ENCODE results near the gene COA3. TPM values are rescaled to one million over a fixed set of nuclear protein-coding genes. Genes with fewer than 3 reads are reported as not detected.

Gene COA3
- total RNA-seq, 4 donors from 2014 or later = 40.7 to 64.0 (median 61.1) TPM

DNA sequence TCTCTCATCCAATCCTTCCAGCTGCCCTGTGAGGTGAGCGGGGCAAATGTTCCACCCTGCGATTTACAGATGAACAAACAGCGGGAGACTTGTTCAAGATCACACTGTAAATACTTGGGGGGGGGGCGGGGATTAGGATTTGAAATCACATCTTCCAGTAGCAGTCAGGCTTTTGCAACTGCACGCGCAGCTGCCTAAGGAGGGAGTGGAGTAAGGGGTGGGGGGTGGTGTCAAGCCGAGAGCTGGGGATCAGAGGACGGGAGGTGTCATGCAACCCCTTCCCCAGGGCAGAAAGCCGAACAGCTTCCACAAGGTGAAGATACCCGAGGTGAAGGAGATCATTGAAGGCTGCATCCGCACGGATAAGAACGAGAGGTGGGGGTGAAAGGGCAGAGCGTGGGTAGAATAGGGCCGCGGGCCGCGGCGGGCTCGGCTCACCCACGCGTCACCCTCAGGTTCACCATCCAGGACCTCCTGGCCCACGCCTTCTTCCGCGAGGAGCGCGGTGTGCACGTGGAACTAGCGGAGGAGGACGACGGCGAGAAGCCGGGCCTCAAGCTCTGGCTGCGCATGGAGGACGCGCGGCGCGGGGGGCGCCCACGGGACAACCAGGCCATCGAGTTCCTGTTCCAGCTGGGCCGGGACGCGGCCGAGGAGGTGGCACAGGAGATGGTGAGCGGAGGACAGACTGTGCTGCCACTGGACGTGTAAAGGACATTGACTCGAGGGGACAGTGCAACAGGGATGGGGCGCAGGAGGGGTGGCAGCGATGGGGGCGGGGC, 13.5 kb downstream of the COA3 start:
- whole genome bisulfite sequencing, 2 donors = 21 to 30% methylated on average over 44 to 52 of the region's 52 CpGs
- TF ChIP-seq CTCF (IDR thresholded peaks at IDR 0.05) (no peak), POLR2A (IDR thresholded peaks at IDR 0.05) (no peak)
- intact Hi-C loops (cut with DNase I; ENCODE audit: low total_unique reads) = no loop called here
- DNase-seq (ENCODE audit: low spot score in 2 of 2) = no peak
- H3K4me3 ChIP-seq (ENCODE audit: low read depth, poor library complexity, severe bottlenecking) = no peak overlapping the region

DNA sequence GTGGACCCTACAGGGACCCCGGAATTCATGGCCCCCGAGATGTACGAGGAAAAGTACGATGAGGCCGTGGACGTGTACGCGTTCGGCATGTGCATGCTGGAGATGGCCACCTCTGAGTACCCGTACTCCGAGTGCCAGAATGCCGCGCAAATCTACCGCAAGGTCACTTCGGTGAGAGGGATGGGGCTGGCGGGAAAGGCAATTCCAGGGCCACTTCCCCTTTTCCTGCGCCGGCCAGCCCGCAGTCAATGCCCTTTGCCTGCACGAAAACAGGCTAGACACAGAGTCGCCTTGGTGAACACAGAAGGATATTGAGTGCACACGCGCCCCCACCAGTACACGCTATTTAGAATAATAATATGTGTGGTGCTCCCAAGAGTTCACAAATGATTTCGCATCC, 14.1 kb downstream of the COA3 start:
- no peak overlapping the region for H3K4me3 ChIP-seq (ENCODE audit: low read depth, poor library complexity, severe bottlenecking)
- intact Hi-C loops (cut with DNase I; ENCODE audit: low total_unique reads) = no loop called here
- WGBS, 2 donors = 43 to 47% methylated on average over 22 to 25 of the region's 25 CpGs
- DNase-seq (ENCODE audit: low spot score in 2 of 2) = no peak
- TF ChIP-seq POLR2A (IDR thresholded peaks at IDR 0.05) = no peak
- no peak for TF ChIP-seq CTCF (IDR thresholded peaks at IDR 0.05)

DNA sequence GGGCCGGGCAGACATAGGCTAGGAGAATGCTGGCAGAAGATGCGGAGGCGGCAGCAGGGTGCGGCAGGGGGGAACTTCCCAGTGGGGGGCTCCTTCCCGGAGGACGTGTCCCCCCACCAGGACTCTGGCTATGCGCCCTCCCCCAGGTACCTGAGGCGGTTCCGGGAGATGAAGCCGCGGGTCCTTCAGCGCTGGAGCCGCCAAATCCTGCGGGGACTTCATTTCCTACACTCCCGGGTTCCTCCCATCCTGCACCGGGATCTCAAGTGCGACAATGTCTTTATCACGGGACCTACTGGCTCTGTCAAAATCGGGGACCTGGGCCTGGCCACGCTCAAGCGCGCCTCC, 14.7 kb downstream of the COA3 start:
- TF ChIP-seq POLR2A (IDR thresholded peaks at IDR 0.05) (no peak), CTCF (IDR thresholded peaks at IDR 0.05) (no peak)
- intact Hi-C loops (cut with DNase I; ENCODE audit: low total_unique reads) = no loop called here
- 22 to 37% methylated on average over 22 of the region's 22 CpGs for WGBS, 2 donors

DNA sequence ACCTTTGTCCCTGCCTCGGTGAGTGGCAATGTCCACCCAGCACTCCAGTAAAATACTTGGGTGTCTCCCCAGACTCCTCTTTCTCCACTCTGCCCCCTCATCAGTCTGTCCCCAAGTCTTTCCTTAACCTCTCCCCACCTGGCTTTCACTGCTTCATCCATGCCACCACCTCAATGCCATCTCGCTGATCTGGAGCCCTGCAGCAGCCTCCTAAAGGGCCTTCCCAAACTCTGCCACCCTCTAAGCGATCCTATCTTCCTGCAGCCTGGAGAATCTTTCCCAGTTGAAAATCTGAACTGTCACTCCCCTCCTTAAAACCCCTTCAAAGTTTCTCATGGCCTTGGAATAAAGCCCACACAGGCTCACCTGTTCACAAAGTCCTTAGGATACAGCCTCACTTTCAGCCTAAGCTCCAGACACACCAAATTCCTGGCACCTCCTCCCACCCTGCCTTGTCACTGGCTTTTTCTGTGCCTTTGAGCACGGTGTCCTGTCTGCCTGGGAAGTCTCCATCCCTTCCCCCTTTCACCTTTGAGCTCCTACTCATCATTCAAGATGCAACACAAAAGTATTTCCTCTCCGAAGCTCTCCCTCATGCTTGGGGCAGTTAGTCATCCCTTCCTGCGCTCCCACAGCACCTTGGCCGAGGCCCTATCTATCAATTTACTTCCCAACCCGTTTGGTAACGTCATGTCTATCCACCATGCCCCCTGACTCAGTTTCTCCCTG, 15.3 kb downstream of the COA3 start:
- 39 to 40% methylated on average over 9 of the region's 9 CpGs for WGBS, 2 donors

More for the DNA sequence above, 14.7 kb downstream of the COA3 start:
- no peak for DNase-seq (ENCODE audit: low spot score in 2 of 2)
- H3K4me3 ChIP-seq (ENCODE audit: low read depth, poor library complexity, severe bottlenecking) = no peak overlapping the region

More for the DNA sequence above, 15.3 kb downstream of the COA3 start:
- intact Hi-C loops (cut with DNase I; ENCODE audit: low total_unique reads) = no loop called here
- no peak for DNase-seq (ENCODE audit: low spot score in 2 of 2)
- H3K4me3 ChIP-seq (ENCODE audit: low read depth, poor library complexity, severe bottlenecking) = no peak overlapping the region
- TF ChIP-seq POLR2A (IDR thresholded peaks at IDR 0.05) = no peak
- no peak for TF ChIP-seq CTCF (IDR thresholded peaks at IDR 0.05)
